ENCODE results near the gene S1PR3.

The S1PR3 gene

DNA sequence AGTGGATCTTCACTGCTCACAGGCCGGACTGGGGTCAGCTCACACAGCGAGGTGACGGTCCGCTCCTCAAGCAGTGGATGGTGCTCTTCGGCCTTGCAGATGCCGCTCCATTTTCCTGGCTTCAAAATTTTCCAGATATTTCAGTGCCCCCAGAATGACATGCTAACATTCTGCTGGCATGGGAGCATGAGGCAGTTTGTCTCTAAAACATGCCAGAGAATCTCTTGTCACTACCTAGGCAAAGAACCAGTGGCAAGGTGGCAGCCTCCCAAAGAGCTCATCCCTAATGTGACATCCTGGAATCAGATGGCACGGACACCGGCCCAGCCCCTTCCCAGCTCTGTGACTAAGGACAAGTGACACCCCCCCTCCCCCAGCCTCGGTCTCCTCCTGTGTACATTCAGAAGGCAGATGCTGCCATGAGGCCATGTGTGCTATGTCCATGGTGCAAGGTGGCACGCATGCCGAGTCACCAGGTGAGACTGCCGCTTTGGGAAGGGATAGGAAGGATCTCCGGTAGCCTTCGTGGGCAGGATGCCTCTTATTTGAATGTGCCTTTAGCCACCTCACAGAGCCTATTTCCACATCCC is 2.7 kb downstream of the S1PR3 start:
- no peak for DNase-seq

- DNase-seq: no peak
Observed at GRCh38 chr9:88994469-88995199, 3.4 kb downstream of the S1PR3 start.

DNA sequence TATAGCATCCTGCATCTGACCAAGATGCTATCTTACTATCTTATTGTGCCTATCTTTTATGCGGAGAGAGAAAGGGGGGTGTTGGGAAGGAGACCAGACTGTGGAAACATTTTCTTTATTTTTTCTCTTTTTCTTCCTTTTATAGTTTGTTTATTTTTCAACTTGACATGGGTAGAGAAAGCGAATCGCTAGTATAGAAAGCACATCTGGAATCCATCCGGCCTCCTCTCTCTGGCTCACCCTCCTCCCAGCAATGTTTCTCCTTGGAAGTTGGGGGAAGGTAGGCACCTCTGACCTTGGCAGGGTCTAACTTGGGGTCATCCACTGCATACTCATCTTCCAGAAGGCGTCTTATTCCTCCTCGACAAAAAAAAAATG is 3.9 kb downstream of the S1PR3 start:
- DNase-seq: no peak

- DNase-seq: no peak
Observed at GRCh38 chr9:88995627-88996026, 4.4 kb downstream of the S1PR3 start.

- DNase-seq: no peak
Observed at GRCh38 chr9:88996046-88996920, 5.0 kb downstream of the S1PR3 start.

DNA sequence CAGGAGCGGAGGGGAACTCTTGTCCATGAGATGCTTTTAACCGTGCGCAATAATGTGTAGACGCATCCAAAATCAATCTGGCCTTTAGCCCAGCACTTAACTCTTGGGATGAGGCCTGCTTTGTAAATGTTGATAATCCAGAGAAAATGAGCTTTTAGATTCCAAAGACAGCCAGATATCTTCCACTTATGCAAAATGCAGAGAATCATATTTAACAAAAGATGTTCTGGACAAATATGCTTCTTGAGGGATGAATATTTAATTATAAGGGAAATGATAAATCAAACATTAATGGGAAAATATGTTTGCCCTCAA is 5.6 kb downstream of the S1PR3 start:
- DNase-seq: no peak

DNA sequence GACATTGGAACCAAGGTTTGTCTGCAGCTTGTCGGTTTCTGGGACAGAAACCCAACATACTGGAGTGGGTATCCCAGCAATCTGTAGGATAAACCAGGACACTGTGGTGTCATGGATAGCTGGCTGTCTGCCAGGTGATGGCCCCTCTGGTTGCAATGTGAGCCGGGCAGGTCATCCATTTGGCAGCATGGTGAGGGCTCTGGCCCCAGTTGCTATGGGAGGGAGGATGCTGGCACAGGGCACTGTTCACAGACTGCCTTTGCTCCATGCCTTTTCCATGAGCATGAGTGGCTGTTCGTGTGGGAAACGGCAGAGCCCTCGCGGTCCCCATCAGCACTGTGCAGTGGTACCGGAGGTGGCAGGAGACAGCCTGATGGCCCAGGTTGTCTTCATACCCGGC is 6.4 kb downstream of the S1PR3 start:
- DNase-seq: no peak

- no peak for DNase-seq
Observed at GRCh38 chr9:88998503-88998902, 7.2 kb downstream of the S1PR3 start.

GRCh38 chr9:88998911-88999310 is 7.6 kb downstream of the S1PR3 start:
- DNase-seq: no peak

DNA sequence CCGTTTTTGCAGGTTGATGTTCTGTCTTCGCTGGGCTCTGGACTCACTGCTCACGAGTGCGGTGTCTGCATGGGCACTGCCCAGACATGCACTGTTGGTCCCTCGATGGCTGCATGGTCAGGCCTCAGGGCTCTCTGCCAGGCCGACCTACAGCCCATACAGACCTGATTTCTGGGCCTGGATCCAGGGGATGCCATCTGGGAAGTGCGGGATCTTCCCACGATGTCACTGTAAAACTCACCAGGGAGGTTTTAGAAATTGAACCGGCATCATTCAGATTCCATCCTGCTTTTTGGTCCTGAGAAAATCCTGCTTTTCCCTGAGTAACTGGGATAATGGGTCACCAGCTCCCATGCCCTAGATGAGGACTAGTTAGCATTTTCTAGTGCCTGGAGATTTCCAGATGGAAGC is 9.1 kb downstream of the S1PR3 start:
- DNase-seq: no peak

GRCh38 chr9:89000973-89001916 is 10.0 kb downstream of the S1PR3 start:
- DNase-seq: peak; percentile 71 to 78

DNA sequence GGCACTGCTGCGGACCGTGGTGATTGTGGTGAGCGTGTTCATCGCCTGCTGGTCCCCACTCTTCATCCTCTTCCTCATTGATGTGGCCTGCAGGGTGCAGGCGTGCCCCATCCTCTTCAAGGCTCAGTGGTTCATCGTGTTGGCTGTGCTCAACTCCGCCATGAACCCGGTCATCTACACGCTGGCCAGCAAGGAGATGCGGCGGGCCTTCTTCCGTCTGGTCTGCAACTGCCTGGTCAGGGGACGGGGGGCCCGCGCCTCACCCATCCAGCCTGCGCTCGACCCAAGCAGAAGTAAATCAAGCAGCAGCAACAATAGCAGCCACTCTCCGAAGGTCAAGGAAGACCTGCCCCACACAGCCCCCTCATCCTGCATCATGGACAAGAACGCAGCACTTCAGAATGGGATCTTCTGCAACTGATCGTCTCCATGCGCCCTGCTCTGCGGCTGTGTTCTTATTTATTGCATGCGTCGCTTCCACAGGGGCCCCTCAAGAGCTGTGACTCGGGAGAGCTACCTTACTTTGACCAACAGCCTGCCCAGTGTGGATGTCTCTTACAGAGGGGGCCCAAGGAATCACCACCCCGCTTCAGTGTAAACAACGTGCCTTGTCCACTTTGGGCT is 10.8 kb downstream of the S1PR3 start:
- no peak for DNase-seq

GRCh38 chr9:89002987-89003386 is 11.7 kb downstream of the S1PR3 start:
- DNase-seq: no peak

GRCh38 chr9:89005323-89005722 is 14.1 kb downstream of the S1PR3 start:
- no peak for DNase-seq

DNA sequence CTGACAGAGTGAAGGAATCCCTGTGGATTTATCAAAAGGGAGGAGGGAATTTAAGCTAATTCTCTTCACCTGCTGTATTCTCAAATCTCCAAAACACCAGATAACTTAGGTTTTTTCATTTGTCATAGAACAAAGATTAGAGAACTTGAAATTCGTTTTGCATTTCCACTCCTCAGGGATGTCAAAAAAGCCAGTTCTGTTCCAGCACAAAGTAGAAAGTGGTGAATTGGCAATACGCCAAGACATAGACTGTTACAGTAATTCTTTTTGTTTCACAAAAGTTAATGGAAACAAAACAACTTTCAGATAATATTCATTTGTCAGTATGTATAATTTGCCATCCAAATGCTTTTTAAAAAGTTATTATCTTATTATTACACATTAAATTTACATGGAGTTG is 15.0 kb downstream of the S1PR3 start:
- DNase-seq: no peak

DNA sequence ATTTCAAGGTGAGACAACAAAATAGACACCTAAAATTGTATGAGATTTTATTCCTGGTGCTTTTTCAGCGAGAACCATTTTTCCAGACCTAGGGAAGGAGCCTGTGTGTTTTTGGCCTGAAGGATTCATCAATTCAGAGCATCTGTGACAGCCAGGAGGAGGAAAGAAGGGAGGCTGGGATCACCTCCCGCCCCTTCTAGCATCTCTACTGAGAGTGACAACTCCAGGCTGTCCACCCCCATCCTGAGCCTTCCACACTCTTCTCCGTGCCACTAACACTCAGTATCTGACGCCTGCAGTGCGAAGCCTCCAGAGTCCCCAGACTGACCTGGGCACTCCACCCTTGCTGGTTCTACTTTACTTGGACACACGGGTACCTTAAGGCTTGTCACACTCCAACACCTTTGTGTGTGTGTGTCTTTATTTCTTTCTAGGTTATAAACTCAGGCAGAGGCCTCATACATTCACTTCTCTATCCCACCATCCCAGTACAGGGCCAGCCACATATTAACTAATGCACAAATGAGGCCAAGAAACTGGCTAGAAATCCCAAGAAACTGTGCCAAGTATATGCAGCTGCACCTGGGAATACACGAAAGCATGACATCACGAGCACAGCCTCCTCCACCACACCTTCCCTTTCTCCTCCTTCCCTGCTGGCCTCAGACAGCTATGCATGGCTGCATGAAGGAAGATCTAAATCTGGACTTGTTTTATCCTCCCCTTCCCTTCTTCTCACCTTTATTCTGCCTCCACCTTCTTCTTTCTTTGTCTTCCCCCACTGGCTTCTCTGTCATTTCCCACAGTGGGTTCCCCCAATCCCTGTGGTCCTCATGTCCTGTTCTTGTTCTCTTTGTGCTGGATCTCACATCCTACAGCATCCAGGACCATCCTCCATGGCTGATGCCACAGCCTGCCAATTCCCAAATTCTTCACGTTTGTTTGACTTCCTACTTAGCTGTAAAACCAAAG is 16.0 kb downstream of the S1PR3 start:
- no peak for DNase-seq

DNA sequence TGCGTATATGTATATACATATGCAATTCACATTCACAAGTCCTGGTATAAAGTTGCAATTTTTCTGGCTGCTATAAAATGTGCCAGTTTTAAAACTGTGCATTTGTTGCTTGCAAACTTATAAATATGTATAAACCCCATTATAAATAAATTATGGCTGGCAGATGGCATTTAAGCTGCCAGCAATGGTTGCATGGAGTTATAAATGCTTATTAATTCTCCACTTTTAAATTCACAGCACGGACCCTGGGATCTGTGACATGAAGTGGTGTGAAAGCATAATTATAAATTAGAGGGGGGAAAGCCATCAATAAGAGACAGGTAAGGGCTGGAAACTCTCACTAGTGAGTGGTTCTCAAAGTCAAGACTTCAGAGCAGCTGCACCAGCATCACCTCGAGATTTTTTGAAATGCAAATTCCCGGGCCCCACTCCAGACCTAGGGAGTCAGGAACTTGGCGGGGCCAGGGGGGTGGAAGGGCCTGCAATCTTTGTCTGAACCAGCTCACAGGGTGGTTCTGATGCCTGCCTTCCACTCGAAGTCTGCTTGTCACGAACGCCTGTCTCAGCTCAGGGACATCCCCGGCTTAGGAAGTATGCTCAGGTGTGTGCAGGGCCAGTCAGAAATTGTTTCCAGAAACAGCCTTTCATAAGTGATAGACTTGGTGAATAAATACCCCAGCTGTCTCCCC is 16.9 kb downstream of the S1PR3 start:
- DNase-seq: no peak

DNA sequence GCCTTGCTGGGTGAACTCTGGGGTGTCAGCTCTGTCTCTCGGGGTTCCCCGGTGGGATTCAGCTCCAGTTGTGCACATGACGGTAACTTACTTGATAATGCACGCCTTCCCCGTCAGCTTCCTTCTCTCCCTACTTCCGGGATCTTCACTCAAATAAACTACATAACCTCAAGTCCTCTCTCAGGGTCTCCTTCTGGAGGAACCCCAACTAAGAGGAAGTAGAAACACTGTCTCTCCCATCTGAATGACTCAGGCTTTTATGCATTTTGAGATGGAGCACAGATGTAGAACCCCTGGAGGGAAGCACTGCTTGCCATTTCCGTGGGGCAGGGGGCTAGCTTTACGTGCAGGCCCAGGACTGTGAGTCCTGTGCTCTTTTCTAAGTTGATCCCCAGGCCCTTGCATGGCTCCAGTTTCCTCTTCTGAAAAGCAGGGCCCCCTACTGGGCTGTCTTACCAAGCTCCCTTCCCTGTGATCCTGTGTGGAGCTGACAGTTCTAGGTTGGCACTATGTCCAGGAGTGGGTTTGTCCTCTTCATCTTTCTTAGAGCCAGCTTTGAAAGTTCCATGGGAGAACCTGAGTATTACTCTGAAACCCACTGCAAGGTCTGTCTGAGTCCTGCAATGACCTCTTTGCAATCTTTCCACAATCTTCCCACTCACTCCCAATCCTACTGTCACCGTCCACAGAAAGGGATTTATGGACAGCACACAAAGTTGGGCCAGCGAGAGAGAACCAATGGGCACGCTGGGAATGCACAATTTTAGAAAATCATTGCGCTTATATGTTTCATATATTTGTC is 17.7 kb downstream of the S1PR3 start:
- no peak for DNase-seq

GRCh38 chr9:89009546-89009840 is 18.2 kb downstream of the S1PR3 start:
- no peak for DNase-seq

DNA sequence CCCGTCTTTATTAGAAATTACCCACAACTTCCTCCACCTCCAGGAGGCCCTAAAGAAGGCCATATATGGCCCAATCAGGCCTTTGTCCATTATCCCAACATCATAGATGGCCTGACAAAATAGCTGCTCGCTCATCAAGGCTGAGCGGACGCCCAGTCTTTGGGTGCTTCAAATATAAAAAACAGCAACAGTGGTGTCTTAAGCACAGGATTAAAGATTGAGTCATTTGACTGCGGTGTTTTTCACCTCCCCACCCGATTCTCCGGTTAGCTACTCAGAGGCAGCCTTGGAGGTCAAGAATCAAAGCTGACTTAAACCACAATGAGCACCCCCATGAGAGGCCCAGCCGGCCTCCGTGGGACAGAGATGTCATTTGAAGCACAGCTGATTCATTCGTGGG is 18.8 kb downstream of the S1PR3 start:
- no peak for DNase-seq
